Osteoblast (primary cell): Measurements from ENCODE around the gene NISCH. TPM values are rescaled to one million over a fixed set of nuclear protein-coding genes. Genes with fewer than 3 reads are reported as not detected.

Experiments used
- DNase-seq: peaks from one replicate; pipeline ENCODE4 v3.0.0; 2011; ENCODE audit warnings: low spot score, mixed read lengths; ENCODE audit not compliant: insufficient read length; ENCODE audit errors: missing footprints
- H2AFZ ChIP-seq: 2 replicates; pipeline ENCODE4 v1.6.0; 2011; ENCODE audit warnings: mild to moderate bottlenecking, low read length
- H3K27ac ChIP-seq: 2 replicates; pipeline ENCODE4 v1.5.1; 2011; ENCODE audit warnings: mild to moderate bottlenecking, low read depth, low read length, moderate library complexity
- H3K27me3 ChIP-seq: 2 replicates; pipeline ENCODE4 v1.6.0; 2012; ENCODE audit warnings: mild to moderate bottlenecking, control low read depth, inconsistent platforms, low read length, moderate library complexity; ENCODE audit not compliant: insufficient read depth
- H3K36me3 ChIP-seq: 2 replicates; pipeline ENCODE4 v1.5.1; 2011; ENCODE audit warnings: mild to moderate bottlenecking, low read length, control low read depth, moderate library complexity; ENCODE audit not compliant: insufficient read depth
- H3K4me1 ChIP-seq: 2 replicates; pipeline ENCODE4 v1.5.1; 2011; ENCODE audit warnings: mild to moderate bottlenecking, low read length, control low read depth, moderate library complexity; ENCODE audit not compliant: insufficient read depth
- H3K4me2 ChIP-seq: 2 replicates; pipeline ENCODE4 v1.6.0; 2011; ENCODE audit warnings: mild to moderate bottlenecking, low read length; ENCODE audit not compliant: insufficient read depth
- H3K4me3 ChIP-seq: fragments of 200-600 bp; sonication (generic); 3 replicates; pipeline ENCODE4 v1.5.1; 2012; ENCODE audit warnings: mild to moderate bottlenecking, low read length, inconsistent platforms; ENCODE audit not compliant: insufficient read depth
- H3K79me2 ChIP-seq: 2 replicates; pipeline ENCODE4 v1.6.0; 2012; ENCODE audit warnings: mild to moderate bottlenecking, low read length, control low read depth, inconsistent platforms; ENCODE audit not compliant: insufficient read depth
- H3K9me3 ChIP-seq: 2 replicates; pipeline ENCODE4 v1.5.1; 2011; ENCODE audit warnings: low read depth, low read length, control low read depth
- H4K20me1 ChIP-seq: 2 replicates; pipeline ENCODE4 v1.6.0; 2012; ENCODE audit warnings: mild to moderate bottlenecking, low read length, control low read depth; ENCODE audit not compliant: insufficient read depth
- total RNA-seq: library from RNA; depleted of rRNA; stranded (reverse); fragments of >200 nt; gene quantifications from 2 replicates; pipeline ENCODE4 v1.2.3, GENCODE V29; 2012
- TF ChIP-seq, protein P1 (sequence below): IDR thresholded peaks from 2 replicates; pipeline ENCODE4 v1.5.1; 2011; ENCODE audit warnings: mild to moderate bottlenecking, low read depth, low read length, moderate library complexity; ENCODE audit errors: extremely low read depth

NISCH gene
- total RNA-seq, 1 donor = 83.2 TPM

DNA sequence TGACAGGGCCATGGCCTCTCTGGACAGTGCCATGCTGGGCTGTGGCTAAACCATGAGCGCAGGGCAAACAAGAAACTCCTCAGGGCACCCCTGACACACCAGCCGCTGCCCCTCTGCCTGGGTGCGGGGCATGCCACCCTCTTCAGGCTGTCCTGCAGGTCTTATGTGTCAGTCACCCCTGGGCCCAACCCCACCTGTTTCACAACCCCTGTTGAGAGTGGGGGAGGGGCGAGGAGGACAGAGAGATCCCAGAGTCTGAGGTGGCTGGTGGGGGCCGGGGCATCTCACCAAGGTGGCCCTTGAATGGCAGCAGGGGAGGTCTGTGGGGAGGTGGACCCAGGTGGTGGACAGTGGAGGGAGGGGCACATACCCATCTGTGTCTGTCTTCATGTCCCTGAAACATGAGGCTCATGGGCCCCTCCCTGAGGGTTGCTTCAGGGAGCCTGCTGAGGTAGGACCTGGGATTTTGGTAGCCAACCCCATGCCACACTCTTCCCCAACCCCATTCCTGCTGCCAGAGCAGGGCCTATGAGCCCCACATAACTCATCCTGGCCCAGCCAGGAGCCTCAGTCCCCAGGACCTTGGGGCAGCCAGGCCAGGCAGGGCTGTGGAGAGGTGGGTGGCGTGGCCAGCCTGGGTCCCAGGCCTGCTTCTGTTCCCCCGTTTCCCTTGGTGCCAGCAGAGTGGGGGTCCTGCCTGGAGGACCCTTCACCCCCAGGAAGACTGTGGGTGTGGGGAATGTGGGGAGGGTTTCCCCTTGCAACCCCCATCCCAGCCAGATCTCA, 38.0 kb downstream of the NISCH start:
- TF ChIP-seq, protein P1, sequence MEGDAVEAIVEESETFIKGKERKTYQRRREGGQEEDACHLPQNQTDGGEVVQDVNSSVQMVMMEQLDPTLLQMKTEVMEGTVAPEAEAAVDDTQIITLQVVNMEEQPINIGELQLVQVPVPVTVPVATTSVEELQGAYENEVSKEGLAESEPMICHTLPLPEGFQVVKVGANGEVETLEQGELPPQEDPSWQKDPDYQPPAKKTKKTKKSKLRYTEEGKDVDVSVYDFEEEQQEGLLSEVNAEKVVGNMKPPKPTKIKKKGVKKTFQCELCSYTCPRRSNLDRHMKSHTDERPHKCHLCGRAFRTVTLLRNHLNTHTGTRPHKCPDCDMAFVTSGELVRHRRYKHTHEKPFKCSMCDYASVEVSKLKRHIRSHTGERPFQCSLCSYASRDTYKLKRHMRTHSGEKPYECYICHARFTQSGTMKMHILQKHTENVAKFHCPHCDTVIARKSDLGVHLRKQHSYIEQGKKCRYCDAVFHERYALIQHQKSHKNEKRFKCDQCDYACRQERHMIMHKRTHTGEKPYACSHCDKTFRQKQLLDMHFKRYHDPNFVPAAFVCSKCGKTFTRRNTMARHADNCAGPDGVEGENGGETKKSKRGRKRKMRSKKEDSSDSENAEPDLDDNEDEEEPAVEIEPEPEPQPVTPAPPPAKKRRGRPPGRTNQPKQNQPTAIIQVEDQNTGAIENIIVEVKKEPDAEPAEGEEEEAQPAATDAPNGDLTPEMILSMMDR = no peak
- H3K79me2 ChIP-seq = no peaks in the 10 kb centered on the region

DNA sequence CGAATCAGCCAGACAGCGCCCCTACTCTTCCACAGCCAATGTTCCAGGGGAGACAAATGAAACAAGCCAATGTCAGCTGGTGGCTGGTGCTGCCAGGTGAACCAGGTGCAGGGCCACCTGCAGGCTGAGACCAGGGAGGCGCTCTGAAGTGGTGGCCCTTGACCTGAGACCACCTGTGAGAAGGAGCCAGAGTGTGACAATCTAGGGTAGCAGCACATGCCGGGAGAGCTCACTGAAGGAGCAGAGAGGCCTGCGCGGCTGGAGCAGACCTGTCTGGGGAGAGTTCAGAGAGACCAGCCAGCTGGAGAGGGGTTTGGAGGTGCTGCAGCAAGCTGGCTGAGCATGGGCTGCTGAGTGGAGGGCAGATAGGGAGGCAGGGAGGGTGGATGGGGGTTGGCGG, 39.0 kb downstream of the NISCH start:
- Histone ChIP-seq H2AFZ (no peak overlapping the region), H3K4me2 (no peak overlapping the region), H3K27me3 (no peaks in the 10 kb centered on the region), H3K9me3 (no peaks in the 10 kb centered on the region), H3K36me3 (peaks cover 31% of the 10 kb centered on the region), H3K4me3 (no peak overlapping the region), H3K4me1 (peaks cover 26% of the 10 kb centered on the region), H4K20me1 (peaks cover 12% of the 10 kb centered on the region), H3K27ac (no peak overlapping the region), H3K79me2 (no peaks in the 10 kb centered on the region)
- TF ChIP-seq, protein P1 = no peak
- no peak for DNase-seq

More for the DNA sequence above, 38.0 kb downstream of the NISCH start:
- Histone ChIP-seq H3K4me1 (peaks cover 16% of the 10 kb centered on the region), H3K9me3 (no peaks in the 10 kb centered on the region), H3K36me3 (peaks cover 39% of the 10 kb centered on the region), H3K4me2 (no peak overlapping the region), H2AFZ (no peak overlapping the region), H3K4me3 (no peak overlapping the region), H4K20me1 (peaks cover 12% of the 10 kb centered on the region), H3K27ac (no peak overlapping the region), H3K27me3 (no peaks in the 10 kb centered on the region)
- no peak for DNase-seq

DNA sequence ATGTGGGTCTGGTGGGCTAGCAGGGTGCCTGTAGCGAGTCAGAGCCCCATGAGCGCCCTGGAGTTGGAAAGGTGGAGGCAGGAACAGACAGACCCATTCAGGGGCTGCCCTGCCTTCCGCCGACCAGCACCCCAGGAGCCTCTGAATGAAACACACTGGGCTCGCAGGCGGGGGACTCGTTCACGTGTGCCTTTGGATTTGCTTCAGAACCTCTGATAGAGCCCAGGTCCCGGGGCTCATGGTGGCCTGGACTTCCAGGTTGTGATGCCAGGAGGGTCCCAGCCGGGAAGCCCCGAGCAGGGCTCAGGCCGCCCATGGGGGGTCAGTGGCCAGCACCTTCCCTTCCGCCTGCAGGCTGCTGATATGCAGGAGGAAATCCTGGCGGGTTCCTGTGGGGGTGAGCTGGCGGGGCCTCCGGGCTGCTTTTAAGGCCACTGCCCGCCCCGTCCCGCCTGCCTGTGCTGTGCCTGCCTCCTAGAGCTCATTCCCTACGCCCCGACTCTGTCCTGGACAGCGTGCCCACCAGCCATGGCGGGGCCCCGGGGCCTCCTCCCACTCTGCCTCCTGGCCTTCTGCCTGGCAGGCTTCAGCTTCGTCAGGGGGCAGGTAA, 39.6 kb downstream of the NISCH start, which contains the start of gene STAB1:
Gene STAB1 (plus strand): TSS at position 453 of the 610 bp plus-strand sequence. CDS start 76 bp downstream, at position 529.
- no peak within 1 kb of the TSS for H2AFZ ChIP-seq
- peaks cover 8% of the 10 kb centered on the region for H4K20me1 ChIP-seq
- peaks cover 26% of the 10 kb centered on the region for H3K4me1 ChIP-seq
- H3K27me3 ChIP-seq = no peaks in the 10 kb centered on the region
- TF ChIP-seq, protein P1 = no peak
- H3K36me3 ChIP-seq = peaks cover 27% of the 10 kb centered on the region
- no peak within 1 kb of the TSS for H3K4me2 ChIP-seq
- H3K4me3 ChIP-seq = no peak within 1 kb of the TSS
- no peaks in the 10 kb centered on the region for H3K79me2 ChIP-seq
- no peak within 1 kb of the TSS for H3K27ac ChIP-seq
- no peak for DNase-seq
- H3K9me3 ChIP-seq = no peaks in the 10 kb centered on the region
